HepG2 (cell line): ENCODE measurements around the gene DCDC1. TPM values are rescaled to one million over a fixed set of nuclear protein-coding genes. Genes with fewer than 3 reads are reported as not detected.

ENCODE experiments used
- ATAC-seq: fragments of 200-7000 bp; cut with Tn5 transposase; 3 replicates; pipeline ENCODE4 v1.9.1; 2020; ENCODE audit warnings: mild to moderate bottlenecking, moderate library complexity
- BruUV-seq: library from RNA; stranded (reverse); fragments of 400-500 nt; replicated peaks from 2 replicates; lab custom pipeline; 2021; lab: Mats Ljungman, UMichigan
- CTCF ChIA-PET: fragments of 300-600 bp; formaldehyde crosslinking; extraction: SDS; loops from one replicate; lab custom pipeline; 2021; ENCODE audit warnings: low total read pairs, inconsistent platforms, low intra/inter-chr PET ratio; lab: Yijun Ruan, JAX
- POLR2A ChIA-PET: fragments of 350-600 bp; sonication (Branson Sonifier 250); formaldehyde crosslinking; loops from one replicate; lab custom pipeline; 2020; ENCODE audit warnings: antibody characterized with exemption, inconsistent platforms; lab: Yijun Ruan, JAX
- DNase-seq: peaks from one replicate; pipeline ENCODE4 v3.0.0-alpha.2; 2015; ENCODE audit warnings: low spot score
- FAIRE-seq: peaks from 3 replicates; lab custom pipeline; 2011; peaks lifted over from hg19 to GRCh38; lab: Jason Lieb, UNC
- H2AFZ ChIP-seq: one replicate; pipeline ENCODE4 v1.6.1; 2011; ENCODE audit warnings: low read length, inconsistent platforms
- H3K27ac ChIP-seq: fragments of 300-600 bp; 3 replicates; pipeline ENCODE4 v1.8.0; 2011; ENCODE audit warnings: mixed run types, mild to moderate bottlenecking, mixed read lengths, low read length, inconsistent platforms; ENCODE audit not compliant: insufficient read depth; ENCODE audit errors: extremely low read length
- H3K27me3 ChIP-seq, 2 experiments: fragments of 200-600 bp in 1 of 2; 2 replicates in 1 of 2; 3 replicates in 1 of 2; pipeline versions ENCODE4 v1.6.0 to v1.8.0; 2011; ENCODE audit warnings: low read length in 2 of 2, mild to moderate bottlenecking in 2 of 2, moderate library complexity in 2 of 2, inconsistent platforms in 1 of 2; ENCODE audit not compliant: insufficient read depth in 2 of 2, control insufficient read depth in 1 of 2
- H3K36me3 ChIP-seq, 2 experiments: fragments of 200-600 bp in 1 of 2; replicated peaks in 1 of 2; 2 replicates in 1 of 2; 3 replicates in 1 of 2; pipeline versions ENCODE4 v1.5.1 to v1.8.0; 2011; ENCODE audit warnings: low read length in 2 of 2, inconsistent platforms in 1 of 2; ENCODE audit not compliant: insufficient read depth in 2 of 2, control insufficient read depth in 1 of 2
- H3K4me1 ChIP-seq: 2 replicates; pipeline ENCODE4 v1.5.1; 2012; ENCODE audit warnings: low read length, inconsistent platforms; ENCODE audit not compliant: insufficient read depth
- H3K4me2 ChIP-seq: 2 replicates; pipeline ENCODE4 v1.6.0; 2011; ENCODE audit warnings: low read depth, low read length, inconsistent platforms
- H3K4me3 ChIP-seq, 3 experiments: fragments of 200-600 bp in 1 of 3; sonication (generic), shearing (Covaris generic) in 1 of 3; replicated peaks in 1 of 3; 2 replicates each; pipeline ENCODE4 v1.5.1; 2011 to 2016; ENCODE audit warnings: low read length in 3 of 3, inconsistent platforms in 2 of 3, low read depth in 2 of 3, mild to moderate bottlenecking in 2 of 3, control low read depth in 1 of 3, mixed read lengths in 1 of 3; ENCODE audit not compliant: insufficient read depth in 1 of 3
- H3K79me2 ChIP-seq: one replicate; pipeline ENCODE4 v1.6.1; 2011; ENCODE audit warnings: low read length, inconsistent platforms; ENCODE audit not compliant: insufficient read depth
- H3K9ac ChIP-seq: 2 replicates; pipeline ENCODE4 v1.6.0; 2011; ENCODE audit warnings: mild to moderate bottlenecking, low read depth, low read length, inconsistent platforms; ENCODE audit not compliant: insufficient read depth
- H3K9me3 ChIP-seq: 2 replicates; pipeline ENCODE4 v1.5.1; 2012; ENCODE audit warnings: mild to moderate bottlenecking, low read length
- H4K20me1 ChIP-seq: 2 replicates; pipeline ENCODE4 v1.6.0; 2011; ENCODE audit warnings: inconsistent platforms, mild to moderate bottlenecking, low read length, moderate library complexity; ENCODE audit not compliant: insufficient read depth
- DR1 ChIP-seq: sonication (generic); formaldehyde crosslinking; IDR thresholded peaks from 2 replicates; pipeline ENCODE4 v1.8.0; 2021; ENCODE audit warnings: mild to moderate bottlenecking, missing genetic modification reagents, inconsistent platforms
- NKX3-1 ChIP-seq: sonication (generic); formaldehyde crosslinking; IDR thresholded peaks from 2 replicates; pipeline ENCODE4 v1.5.0; 2020; ENCODE audit warnings: missing genetic modification reagents
- RCOR2 ChIP-seq: IDR thresholded peaks from 2 replicates; pipeline ENCODE4 v1.6.1; 2016; ENCODE audit warnings: missing biosample characterization, missing genetic modification reagents
- RNF2 ChIP-seq: fragments of 450-650 bp; conservative IDR thresholded peaks from 2 replicates; pipeline ENCODE4 v1.6.1; 2016; ENCODE audit warnings: low read depth
- TOE1 ChIP-seq: sonication (generic); formaldehyde crosslinking; IDR thresholded peaks from 2 replicates; pipeline ENCODE4 v1.4.0; 2020; ENCODE audit warnings: mild to moderate bottlenecking, missing genetic modification reagents
- ZEB1 ChIP-seq: IDR thresholded peaks from 2 replicates; pipeline ENCODE4 v1.6.1; 2012; ENCODE audit warnings: mild to moderate bottlenecking, low read depth, inconsistent platforms; ENCODE audit not compliant: insufficient replicate concordance
- ZFP90 ChIP-seq: sonication (generic); formaldehyde crosslinking; IDR thresholded peaks from 2 replicates; pipeline ENCODE4 v1.8.0; 2022; ENCODE audit warnings: missing genetic modification reagents, mild to moderate bottlenecking, inconsistent platforms, borderline replicate concordance
- ZNF234 ChIP-seq: sonication (generic); formaldehyde crosslinking; conservative IDR thresholded peaks from 2 replicates; pipeline ENCODE4 v1.5.1; 2020; ENCODE audit warnings: mild to moderate bottlenecking, missing genetic modification reagents
- ZNF451 ChIP-seq: sonication (generic); formaldehyde crosslinking; IDR thresholded peaks from 2 replicates; pipeline ENCODE4 v1.5.0; 2020; ENCODE audit warnings: mild to moderate bottlenecking, missing genetic modification reagents
- ZNF598 ChIP-seq: sonication (generic); formaldehyde crosslinking; IDR thresholded peaks from 2 replicates; pipeline ENCODE4 v1.5.1; 2020; ENCODE audit warnings: mild to moderate bottlenecking, missing genetic modification reagents, borderline replicate concordance
- ZSCAN20 ChIP-seq: sonication (generic); formaldehyde crosslinking; IDR thresholded peaks from 2 replicates; pipeline ENCODE4 v1.4.0; 2020; ENCODE audit warnings: missing genetic modification reagents, mild to moderate bottlenecking, borderline replicate concordance
- WGBS: methylation state at CpG from one replicate; pipeline ENCODE4 v1.1.6; 2017; ENCODE audit warnings: low lambda C conversion rate; 5-methylcytosine and 5-hydroxymethylcytosine counted together
- in situ Hi-C: cut with HindIII; loops from 2 replicates; pipeline ENCODE4 v1.10.0; 2017; ENCODE audit warnings: low pct_unique_long_range_greater_than_20kb; ENCODE audit not compliant: extremely low pct_ligation_motif_present
- intact Hi-C: fragments of 100-400 bp; cut with micrococcal nuclease; formaldehyde crosslinking; loops from one replicate; pipeline ENCODE4 v1.10.0; 2022; ENCODE audit not compliant: unreplicated experiment
- polyA plus RNA-seq, 8 experiments: library from polyadenylated mRNA; depleted of rRNA in 3 of 8; stranded (reverse) in 7 of 8; unstranded in 1 of 8; fragments of >200 nt; fragmentation: Illumina TruSeq in 4 of 8; extraction: Trizol in 4 of 8; gene quantifications; 2 replicates each; pipeline versions ENCODE4 v1.2.1 to v1.2.3, GENCODE V29; 2011 to 2016; ENCODE audit warnings: low read depth in 4 of 8, missing spikeins in 1 of 8, mixed read lengths in 1 of 8; ENCODE audit not compliant: insufficient read depth in 1 of 8
- total RNA-seq, 5 experiments: library from RNA; depleted of rRNA; stranded (reverse); fragments of >200 nt; fragmentation: Illumina TruSeq; extraction: Trizol; gene quantifications; 2 replicates each; pipeline ENCODE4 v1.2.3, GENCODE V29; 2016; ENCODE audit warnings: low read depth in 1 of 5
- TF ChIP-seq, protein P1 (sequence below): sonication (generic); formaldehyde crosslinking; IDR thresholded peaks from 2 replicates; pipeline ENCODE4 v1.5.1; 2020; ENCODE audit warnings: missing genetic modification reagents, mild to moderate bottlenecking, borderline replicate concordance
- TF ChIP-seq, protein P2 (sequence below): sonication (generic); formaldehyde crosslinking; IDR thresholded peaks from 2 replicates; pipeline ENCODE4 v1.5.0; 2020; ENCODE audit warnings: mild to moderate bottlenecking, missing genetic modification reagents, borderline replicate concordance

Gene DCDC1
- total and polyA plus RNA-seq, 2 of the 13 experiments (the other 11 are each of a cell fraction or from before 2014, with no cell fraction given): 0.12 to 0.27 TPM

DNA sequence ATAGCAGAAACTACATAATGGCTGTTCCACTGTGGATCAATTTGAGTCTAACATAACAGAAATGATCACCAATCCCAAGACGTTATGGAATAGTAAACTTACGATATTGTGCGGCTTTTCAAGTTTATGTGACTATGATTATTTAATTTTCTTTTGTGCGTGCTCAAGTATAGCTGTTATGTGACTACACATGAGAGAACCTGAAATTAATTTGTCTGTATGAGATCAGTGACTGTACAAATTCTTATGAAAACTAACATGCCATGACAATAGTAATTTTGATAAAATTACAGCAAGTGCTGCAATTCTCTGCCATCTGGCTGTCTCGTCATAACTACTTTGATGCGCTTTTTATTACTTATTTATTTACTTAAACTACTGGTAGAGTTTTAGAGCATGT is 343.2 kb downstream of the DCDC1 start:
- BruUV-seq: no TSS peak
- Histone ChIP-seq H3K27me3 (no peaks in the 10 kb centered on the region; a peak in 1 of 5 replicates), H3K4me1 (no peaks in the 10 kb centered on the region), H3K27ac (no peak overlapping the region), H3K36me3 (no peaks in the 10 kb centered on the region), H3K79me2 (no peaks in the 10 kb centered on the region), H3K4me2 (no peak overlapping the region), H3K9ac (no peak overlapping the region), H4K20me1 (no peaks in the 10 kb centered on the region), H3K4me3 (no peak overlapping the region), H2AFZ (no peak overlapping the region), H3K9me3 (no peaks in the 10 kb centered on the region)
- intact Hi-C loops: no loop called here
- ChIA-PET POLR2A (no interaction called here), CTCF (no interaction called here)
- ATAC-seq (no peak), DNase-seq (no peak), FAIRE-seq (no peak)
- 17% methylated on average over 6 of the region's 6 CpGs for WGBS
- in situ Hi-C loops: no loop called here
- TF ChIP-seq RNF2 (no peak), TOE1 (CRISPR knock-in tag) (no peak), ZEB1 (no peak), RCOR2 (CRISPR knock-in tag) (no peak), ZNF598 (CRISPR knock-in tag) (no peak), ZNF451 (no peak), ZFP90 (CRISPR knock-in tag) (no peak), ZSCAN20 (CRISPR knock-in tag) (no peak), DR1 (CRISPR knock-in tag) (no peak), ZNF234 (CRISPR knock-in tag) (no peak), NKX3-1 (no peak)
- TF ChIP-seq, protein P1, sequence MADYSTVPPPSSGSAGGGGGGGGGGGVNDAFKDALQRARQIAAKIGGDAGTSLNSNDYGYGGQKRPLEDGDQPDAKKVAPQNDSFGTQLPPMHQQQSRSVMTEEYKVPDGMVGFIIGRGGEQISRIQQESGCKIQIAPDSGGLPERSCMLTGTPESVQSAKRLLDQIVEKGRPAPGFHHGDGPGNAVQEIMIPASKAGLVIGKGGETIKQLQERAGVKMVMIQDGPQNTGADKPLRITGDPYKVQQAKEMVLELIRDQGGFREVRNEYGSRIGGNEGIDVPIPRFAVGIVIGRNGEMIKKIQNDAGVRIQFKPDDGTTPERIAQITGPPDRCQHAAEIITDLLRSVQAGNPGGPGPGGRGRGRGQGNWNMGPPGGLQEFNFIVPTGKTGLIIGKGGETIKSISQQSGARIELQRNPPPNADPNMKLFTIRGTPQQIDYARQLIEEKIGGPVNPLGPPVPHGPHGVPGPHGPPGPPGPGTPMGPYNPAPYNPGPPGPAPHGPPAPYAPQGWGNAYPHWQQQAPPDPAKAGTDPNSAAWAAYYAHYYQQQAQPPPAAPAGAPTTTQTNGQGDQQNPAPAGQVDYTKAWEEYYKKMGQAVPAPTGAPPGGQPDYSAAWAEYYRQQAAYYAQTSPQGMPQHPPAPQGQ: no peak
- TF ChIP-seq, protein P2, sequence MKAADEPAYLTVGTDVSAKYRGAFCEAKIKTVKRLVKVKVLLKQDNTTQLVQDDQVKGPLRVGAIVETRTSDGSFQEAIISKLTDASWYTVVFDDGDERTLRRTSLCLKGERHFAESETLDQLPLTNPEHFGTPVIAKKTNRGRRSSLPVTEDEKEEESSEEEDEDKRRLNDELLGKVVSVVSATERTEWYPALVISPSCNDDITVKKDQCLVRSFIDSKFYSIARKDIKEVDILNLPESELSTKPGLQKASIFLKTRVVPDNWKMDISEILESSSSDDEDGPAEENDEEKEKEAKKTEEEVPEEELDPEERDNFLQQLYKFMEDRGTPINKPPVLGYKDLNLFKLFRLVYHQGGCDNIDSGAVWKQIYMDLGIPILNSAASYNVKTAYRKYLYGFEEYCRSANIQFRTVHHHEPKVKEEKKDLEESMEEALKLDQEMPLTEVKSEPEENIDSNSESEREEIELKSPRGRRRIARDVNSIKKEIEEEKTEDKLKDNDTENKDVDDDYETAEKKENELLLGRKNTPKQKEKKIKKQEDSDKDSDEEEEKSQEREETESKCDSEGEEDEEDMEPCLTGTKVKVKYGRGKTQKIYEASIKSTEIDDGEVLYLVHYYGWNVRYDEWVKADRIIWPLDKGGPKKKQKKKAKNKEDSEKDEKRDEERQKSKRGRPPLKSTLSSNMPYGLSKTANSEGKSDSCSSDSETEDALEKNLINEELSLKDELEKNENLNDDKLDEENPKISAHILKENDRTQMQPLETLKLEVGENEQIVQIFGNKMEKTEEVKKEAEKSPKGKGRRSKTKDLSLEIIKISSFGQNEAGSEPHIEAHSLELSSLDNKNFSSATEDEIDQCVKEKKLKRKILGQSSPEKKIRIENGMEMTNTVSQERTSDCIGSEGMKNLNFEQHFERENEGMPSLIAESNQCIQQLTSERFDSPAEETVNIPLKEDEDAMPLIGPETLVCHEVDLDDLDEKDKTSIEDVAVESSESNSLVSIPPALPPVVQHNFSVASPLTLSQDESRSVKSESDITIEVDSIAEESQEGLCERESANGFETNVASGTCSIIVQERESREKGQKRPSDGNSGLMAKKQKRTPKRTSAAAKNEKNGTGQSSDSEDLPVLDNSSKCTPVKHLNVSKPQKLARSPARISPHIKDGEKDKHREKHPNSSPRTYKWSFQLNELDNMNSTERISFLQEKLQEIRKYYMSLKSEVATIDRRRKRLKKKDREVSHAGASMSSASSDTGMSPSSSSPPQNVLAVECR (CRISPR knock-in tag): no peak
